H4 (cell line): Measurements from ENCODE around the gene PSMA6. TPM values are rescaled to one million over a fixed set of nuclear protein-coding genes. Genes with fewer than 3 reads are reported as not detected.
"Not testable (repeated sequence)": the region's sequence is repeated elsewhere in the genome, so short reads cannot be mapped to it uniquely, and the experiment has no call there.

Experiments
- DNase-seq: peaks from one replicate; pipeline ENCODE4 v3.0.0-alpha.2; 2015; ENCODE audit warnings: low spot score
- total RNA-seq: library from RNA; depleted of rRNA; stranded (reverse); fragments of >200 nt; shearing (Covaris generic); gene quantifications from 2 replicates; pipeline ENCODE4 v1.2.3, GENCODE V29; 2014; rRNA removed

The PSMA6 gene
- total RNA-seq = 429 and 475 TPM in 2 replicates

- DNase-seq = peak; percentile 98
Measured at GRCh38 chr14:35292051-35292769, at the start of gene PSMA6. Gene PSMA6 (plus strand): TSS chr14:35292382. CDS start chr14:35292477, 95 bp downstream.

GRCh38 chr14:35242599-35243311, 49.4 kb upstream of the PSMA6 start:
- no peak for DNase-seq

GRCh38 chr14:35243956-35244355, 48.2 kb upstream of the PSMA6 start:
- DNase-seq = no peak

- no peak for DNase-seq
Measured at GRCh38 chr14:35244542-35244941, 47.6 kb upstream of the PSMA6 start.

GRCh38 chr14:35245051-35245450, 47.1 kb upstream of the PSMA6 start:
- DNase-seq = no peak

GRCh38 chr14:35247777-35248475, 44.3 kb upstream of the PSMA6 start:
- no peak for DNase-seq

- no peak for DNase-seq
Measured at GRCh38 chr14:35248476-35248788, 43.8 kb upstream of the PSMA6 start.

GRCh38 chr14:35250319-35250718, 41.9 kb upstream of the PSMA6 start:
- DNase-seq = no peak

GRCh38 chr14:35252451-35252868, 39.7 kb upstream of the PSMA6 start:
- DNase-seq = no peak

GRCh38 chr14:35253056-35253455, 39.1 kb upstream of the PSMA6 start:
- not testable (repeated sequence) for DNase-seq

GRCh38 chr14:35254034-35254622, 38.1 kb upstream of the PSMA6 start:
- not testable (repeated sequence) for DNase-seq

GRCh38 chr14:35254736-35255135, 37.4 kb upstream of the PSMA6 start:
- DNase-seq = no peak

- no peak for DNase-seq
Measured at GRCh38 chr14:35255711-35256110, 36.5 kb upstream of the PSMA6 start.

GRCh38 chr14:35257809-35258208, 34.4 kb upstream of the PSMA6 start:
- no peak for DNase-seq

- no peak for DNase-seq
Measured at GRCh38 chr14:35258420-35258819, 33.8 kb upstream of the PSMA6 start.

- DNase-seq = no peak
Measured at GRCh38 chr14:35261774-35262173, 30.4 kb upstream of the PSMA6 start.

- no peak for DNase-seq
Measured at GRCh38 chr14:35262436-35262835, 29.7 kb upstream of the PSMA6 start.

GRCh38 chr14:35268946-35269345, 23.2 kb upstream of the PSMA6 start:
- no peak for DNase-seq

GRCh38 chr14:35274805-35275204, 17.4 kb upstream of the PSMA6 start:
- no peak for DNase-seq

GRCh38 chr14:35277179-35277578, 15.0 kb upstream of the PSMA6 start:
- no peak for DNase-seq

GRCh38 chr14:35279369-35279768, 12.8 kb upstream of the PSMA6 start:
- no peak for DNase-seq

- DNase-seq = no peak
Measured at GRCh38 chr14:35281341-35281740, 10.8 kb upstream of the PSMA6 start.
